H9 (cell line): ENCODE results near the gene EHBP1L1. TPM values are rescaled to one million over a fixed set of nuclear protein-coding genes. Genes with fewer than 3 reads are reported as not detected.

Experiments used
- DNase-seq: peaks from one replicate; pipeline ENCODE4 v3.0.0-alpha.2; 2017
- H2AFZ ChIP-seq: one replicate; pipeline ENCODE4 v1.6.1; 2013; ENCODE audit warnings: mild to moderate bottlenecking, low read length, control low read depth, moderate library complexity
- H2AK5ac ChIP-seq: 2 replicates; pipeline ENCODE4 v1.6.1; 2013; ENCODE audit warnings: low read length, control low read depth, mixed read lengths; ENCODE audit not compliant: insufficient read length
- H2BK120ac ChIP-seq: one replicate; pipeline ENCODE4 v1.6.1; 2013; ENCODE audit warnings: low read depth, mild to moderate bottlenecking, low read length, control low read depth, inconsistent platforms; ENCODE audit not compliant: poor library complexity, severe bottlenecking
- H2BK12ac ChIP-seq: 2 replicates; pipeline ENCODE4 v1.6.1; 2013; ENCODE audit warnings: low read length, control low read depth, mixed read lengths, low read depth; ENCODE audit not compliant: insufficient read length
- H2BK15ac ChIP-seq: 2 replicates; pipeline ENCODE4 v1.6.1; 2013; ENCODE audit warnings: low read depth, low read length, control low read depth
- H2BK20ac ChIP-seq: one replicate; pipeline ENCODE4 v1.6.1; 2013; ENCODE audit warnings: low read depth, mild to moderate bottlenecking, low read length, control low read depth, inconsistent platforms; ENCODE audit not compliant: poor library complexity, severe bottlenecking
- H2BK5ac ChIP-seq: 2 replicates; pipeline ENCODE4 v1.6.1; 2013; ENCODE audit warnings: low read length, control low read depth, mixed read lengths; ENCODE audit not compliant: insufficient read length
- H3K14ac ChIP-seq: 2 replicates; pipeline ENCODE4 v1.6.1; 2013; ENCODE audit warnings: low read length, control low read depth; ENCODE audit not compliant: insufficient read depth
- H3K18ac ChIP-seq: 2 replicates; pipeline ENCODE4 v1.6.1; 2013; ENCODE audit warnings: low read depth, mild to moderate bottlenecking, mixed read lengths, low read length, control low read depth; ENCODE audit not compliant: insufficient read length
- H3K23ac ChIP-seq: 2 replicates; pipeline ENCODE4 v1.6.1; 2013; ENCODE audit warnings: low read length, control low read depth, mixed read lengths, low read depth; ENCODE audit not compliant: insufficient read length
- H3K23me2 ChIP-seq: 2 replicates; pipeline ENCODE4 v1.6.1; 2013; ENCODE audit warnings: low read depth, mild to moderate bottlenecking, mixed read lengths, low read length, control low read depth; ENCODE audit not compliant: insufficient read length, poor library complexity, severe bottlenecking
- H3K27ac ChIP-seq: 2 replicates; pipeline ENCODE4 v1.5.1; 2013; ENCODE audit warnings: low read length, control low read depth, mixed read lengths, low read depth; ENCODE audit not compliant: insufficient read length
- H3K27me3 ChIP-seq: 2 replicates; pipeline ENCODE4 v1.6.1; 2013; ENCODE audit warnings: low read length, control low read depth, inconsistent platforms; ENCODE audit not compliant: insufficient read depth
- H3K4ac ChIP-seq: 2 replicates; pipeline ENCODE4 v1.6.1; 2013; ENCODE audit warnings: low read depth, mild to moderate bottlenecking, control low read depth, inconsistent platforms, low read length, moderate library complexity
- H3K4me1 ChIP-seq: 2 replicates; pipeline ENCODE4 v1.6.1; 2013; ENCODE audit warnings: low read length, control low read depth, inconsistent platforms; ENCODE audit not compliant: insufficient read depth
- H3K4me2 ChIP-seq: 2 replicates; pipeline ENCODE4 v1.6.1; 2013; ENCODE audit warnings: low read length, control low read depth, mixed read lengths; ENCODE audit not compliant: insufficient read length, insufficient read depth
- H3K56ac ChIP-seq: 2 replicates; pipeline ENCODE4 v1.6.1; 2013; ENCODE audit warnings: low read depth, mild to moderate bottlenecking, mixed read lengths, low read length, control low read depth; ENCODE audit not compliant: insufficient read length
- H3K79me1 ChIP-seq: 2 replicates; pipeline ENCODE4 v1.6.1; 2013; ENCODE audit warnings: low read depth, mild to moderate bottlenecking, moderate library complexity, low read length, control low read depth, inconsistent platforms; ENCODE audit not compliant: insufficient read depth, poor library complexity, severe bottlenecking
- H3K79me2 ChIP-seq: 2 replicates; pipeline ENCODE4 v1.6.1; 2013; ENCODE audit warnings: low read length, control low read depth, inconsistent platforms; ENCODE audit not compliant: insufficient read depth
- H3K9ac ChIP-seq: 2 replicates; pipeline ENCODE4 v1.6.1; 2013; ENCODE audit warnings: low read length, control low read depth, mixed read lengths; ENCODE audit not compliant: insufficient read length; ENCODE audit errors: extremely low read depth
- H3K9me3 ChIP-seq: one replicate; pipeline ENCODE4 v1.6.1; 2013; ENCODE audit warnings: low read depth, low read length, inconsistent platforms; ENCODE audit not compliant: control insufficient read depth
- H3T11ph ChIP-seq: one replicate; pipeline ENCODE4 v1.6.1; 2013; ENCODE audit warnings: mild to moderate bottlenecking, low read length, control low read depth, inconsistent platforms
- H4K20me1 ChIP-seq: one replicate; pipeline ENCODE4 v1.6.1; 2013; ENCODE audit not compliant: control insufficient read depth, insufficient read length, insufficient read depth
- H4K5ac ChIP-seq: 2 replicates; pipeline ENCODE4 v1.6.1; 2013; ENCODE audit warnings: low read depth, mild to moderate bottlenecking, mixed read lengths, low read length, control low read depth; ENCODE audit not compliant: insufficient read length
- H4K8ac ChIP-seq: replicated peaks from 2 replicates; pipeline ENCODE4 v1.6.1; 2013; ENCODE audit warnings: low read length, control low read depth, mixed read lengths, low read depth; ENCODE audit not compliant: insufficient read length
- H4K91ac ChIP-seq: 2 replicates; pipeline ENCODE4 v1.6.1; 2013; ENCODE audit warnings: low read depth, mild to moderate bottlenecking, moderate library complexity, mixed read lengths, low read length, control low read depth; ENCODE audit not compliant: insufficient read length
- H3K27ac Mint-ChIP-seq, 3 experiments: 2 replicates in 2 of 3; 3 replicates in 1 of 3; pipeline ENCODE4 v1.8.0; 2020 to 2021; ENCODE audit warnings: mixed read lengths in 3 of 3, mild to moderate bottlenecking in 1 of 3, moderate library complexity in 1 of 3
- H3K27me3 Mint-ChIP-seq: 2 replicates; pipeline ENCODE4 v1.8.0; 2021; ENCODE audit warnings: low read depth, mild to moderate bottlenecking, moderate library complexity, mixed read lengths
- H3K36me3 Mint-ChIP-seq, 3 experiments: 2 replicates in 2 of 3; 3 replicates in 1 of 3; pipeline ENCODE4 v1.8.0; 2020 to 2021; ENCODE audit warnings: low read depth in 3 of 3, mixed read lengths in 3 of 3; ENCODE audit not compliant: insufficient read depth in 1 of 3
- H3K4me1 Mint-ChIP-seq, 2 experiments: 2 replicates each; pipeline ENCODE4 v1.8.0; 2020; ENCODE audit warnings: mixed read lengths in 2 of 2
- H3K4me3 Mint-ChIP-seq, 2 experiments: 2 replicates in 1 of 2; 3 replicates in 1 of 2; pipeline ENCODE4 v1.8.0; 2020 to 2021; ENCODE audit warnings: mild to moderate bottlenecking in 2 of 2, mixed read lengths in 2 of 2, moderate library complexity in 1 of 2
- H3K9me3 Mint-ChIP-seq, 2 experiments: 2 replicates in 1 of 2; 3 replicates in 1 of 2; pipeline ENCODE4 v1.8.0; 2020; ENCODE audit warnings: mild to moderate bottlenecking in 2 of 2, mixed read lengths in 2 of 2, moderate library complexity in 1 of 2
- CTCF ChIP-seq: fragments of 200-600 bp; sonication (generic); conservative IDR thresholded peaks from 3 replicates; pipeline ENCODE4 v1.8.0; 2021; ENCODE audit warnings: antibody characterized with exemption, mild to moderate bottlenecking
- WGBS: extraction: QIAGEN DNeasy Blood & Tissue Kit; methylation state at CpG from one replicate; pipeline ENCODE4 v1.1.7; 2013; ENCODE audit warnings: missing lambda C conversion rate, low lambda C conversion rate, mixed read lengths; ENCODE audit not compliant: insufficient read length; ENCODE audit errors: extremely low coverage; 5-methylcytosine and 5-hydroxymethylcytosine counted together
- total RNA-seq: library from RNA; stranded (reverse); gene quantifications from 2 replicates; pipeline ENCODE4 v1.2.1, GENCODE V29; 2021

Gene EHBP1L1
- total RNA-seq, 1 experiment from 2014 or later = 13.8 TPM

- Histone ChIP-seq H3T11ph (no peak overlapping the region), H2BK120ac (no peak overlapping the region), H4K8ac (no peak overlapping the region), H2BK15ac (no peak overlapping the region), H4K5ac (no peak overlapping the region), H3K79me2 (no peaks in the 10 kb centered on the region), H3K27ac (no peak overlapping the region), H2BK12ac (no peak overlapping the region), H2BK20ac (no peak overlapping the region), H3K14ac (no peak overlapping the region), H2AK5ac (no peak overlapping the region), H3K4me2 (peak overlapping the region; percentile 28), H3K18ac (no peak overlapping the region), H3K23ac (no peak overlapping the region), H3K4ac (no peak overlapping the region), H3K56ac (no peak overlapping the region), H4K91ac (no peak overlapping the region), H2AFZ (no peak overlapping the region), H3K4me1 (peaks cover 11% of the 10 kb centered on the region; the same call in 1 of the 2 replicates), H3K79me1 (no peaks in the 10 kb centered on the region), H3K23me2 (no peaks in the 10 kb centered on the region), H3K9me3 (no peaks in the 10 kb centered on the region), H2BK5ac (no peak overlapping the region), H4K20me1 (no peaks in the 10 kb centered on the region), H3K27me3 (no peaks in the 10 kb centered on the region; the same call in 1 of the 2 replicates), H3K9ac (no peak overlapping the region)
- DNase-seq = no peak
- Mint-ChIP-seq H3K27me3 (peaks cover 53% of the 10 kb centered on the region), H3K4me1 (peaks cover 55 to 70% of the 10 kb centered on the region in 2 experiments), H3K27ac (no peak overlapping the region), H3K9me3 (no peaks in the 10 kb centered on the region; a peak in 1 of 5 replicates), H3K4me3 (peak overlapping the region; percentile 60 to 84), H3K36me3 (no peaks in the 10 kb centered on the region)
- no CpG with 5 or more reads among the region's 12 CpGs for WGBS
- no peak for TF ChIP-seq CTCF
Observed at GRCh38 chr11:65556470-65557279, 19.2 kb upstream of the EHBP1L1 start.
